DND-41 (cell line): ENCODE measurements around the gene VAV2.

Source experiments
- CTCF ChIP-seq: IDR thresholded peaks from 2 replicates; pipeline ENCODE4 v1.5.1; 2012; ENCODE audit warnings: borderline replicate concordance, low read length, moderate library complexity, mild to moderate bottlenecking; ENCODE audit not compliant: poor library complexity, severe bottlenecking; ENCODE audit errors: extremely low read depth
- EZH2 ChIP-seq: IDR thresholded peaks from 3 replicates; pipeline ENCODE4 v1.6.1; 2012; ENCODE audit warnings: borderline replicate concordance, low read depth, mild to moderate bottlenecking, moderate library complexity, low read length, inconsistent platforms; ENCODE audit not compliant: severe bottlenecking

- TF ChIP-seq CTCF, result no peak
- no peak for TF ChIP-seq EZH2
Measured at GRCh38 chr9:133854765-133855164, 137.4 kb downstream of the VAV2 start.
